ENCODE data around the gene PPARG.

- no peak for TF ChIP-seq CTCF (IDR thresholded peaks at IDR 0.05; ENCODE audit: insufficient read depth, low read length)
- no peak for TF ChIP-seq GABPA (IDR thresholded peaks at IDR 0.05; ENCODE audit: low read depth)
- no peak for TF ChIP-seq POLR2AphosphoS5 (IDR thresholded peaks at IDR 0.05; ENCODE audit: low read depth)
- TF ChIP-seq, protein P1, sequence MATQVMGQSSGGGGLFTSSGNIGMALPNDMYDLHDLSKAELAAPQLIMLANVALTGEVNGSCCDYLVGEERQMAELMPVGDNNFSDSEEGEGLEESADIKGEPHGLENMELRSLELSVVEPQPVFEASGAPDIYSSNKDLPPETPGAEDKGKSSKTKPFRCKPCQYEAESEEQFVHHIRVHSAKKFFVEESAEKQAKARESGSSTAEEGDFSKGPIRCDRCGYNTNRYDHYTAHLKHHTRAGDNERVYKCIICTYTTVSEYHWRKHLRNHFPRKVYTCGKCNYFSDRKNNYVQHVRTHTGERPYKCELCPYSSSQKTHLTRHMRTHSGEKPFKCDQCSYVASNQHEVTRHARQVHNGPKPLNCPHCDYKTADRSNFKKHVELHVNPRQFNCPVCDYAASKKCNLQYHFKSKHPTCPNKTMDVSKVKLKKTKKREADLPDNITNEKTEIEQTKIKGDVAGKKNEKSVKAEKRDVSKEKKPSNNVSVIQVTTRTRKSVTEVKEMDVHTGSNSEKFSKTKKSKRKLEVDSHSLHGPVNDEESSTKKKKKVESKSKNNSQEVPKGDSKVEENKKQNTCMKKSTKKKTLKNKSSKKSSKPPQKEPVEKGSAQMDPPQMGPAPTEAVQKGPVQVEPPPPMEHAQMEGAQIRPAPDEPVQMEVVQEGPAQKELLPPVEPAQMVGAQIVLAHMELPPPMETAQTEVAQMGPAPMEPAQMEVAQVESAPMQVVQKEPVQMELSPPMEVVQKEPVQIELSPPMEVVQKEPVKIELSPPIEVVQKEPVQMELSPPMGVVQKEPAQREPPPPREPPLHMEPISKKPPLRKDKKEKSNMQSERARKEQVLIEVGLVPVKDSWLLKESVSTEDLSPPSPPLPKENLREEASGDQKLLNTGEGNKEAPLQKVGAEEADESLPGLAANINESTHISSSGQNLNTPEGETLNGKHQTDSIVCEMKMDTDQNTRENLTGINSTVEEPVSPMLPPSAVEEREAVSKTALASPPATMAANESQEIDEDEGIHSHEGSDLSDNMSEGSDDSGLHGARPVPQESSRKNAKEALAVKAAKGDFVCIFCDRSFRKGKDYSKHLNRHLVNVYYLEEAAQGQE (IDR thresholded peaks at IDR 0.05; ENCODE audit: insufficient replicate concordance, low read depth): no peak
These were observed 154.0 kb downstream of the PPARG start for GRCh38 chr3:12442654-12443501.
